Endothelial cell of umbilical vein (primary cell): ENCODE results near the gene MPDZ. TPM values are rescaled to one million over a fixed set of nuclear protein-coding genes. Genes with fewer than 3 reads are reported as not detected.

Experiments used
- BruUV-seq: library from RNA; stranded (reverse); fragments of 400-500 nt; replicated peaks from 2 replicates; lab custom pipeline; 2021; lab: Mats Ljungman, UMichigan
- CTCF ChIA-PET: fragments of 300-600, 350-600 bp; sonication (Branson Sonifier 250); formaldehyde crosslinking; loops from one replicate; lab custom pipeline; 2021; ENCODE audit warnings: antibody characterized with exemption, inconsistent platforms; lab: Charles Lee
- POLR2A ChIA-PET: fragments of 300-600, 350-600 bp; sonication (Branson Sonifier 250); formaldehyde crosslinking; loops from one replicate; lab custom pipeline; 2021; ENCODE audit warnings: antibody characterized with exemption, inconsistent platforms; lab: Charles Lee
- DNase-seq: peaks from one replicate; pipeline ENCODE4 v3.0.0-alpha.2; 2011; ENCODE audit warnings: low read depth, low spot score
- FAIRE-seq: peaks from 2 replicates; lab custom pipeline; 2011; peaks lifted over from hg19 to GRCh38; lab: Jason Lieb, UNC
- H2AFZ ChIP-seq: 2 replicates; pipeline ENCODE4 v1.6.0; 2012; ENCODE audit warnings: low read depth, low read length, control low read depth, inconsistent platforms
- H3K27ac ChIP-seq: 2 replicates; pipeline ENCODE4 v1.5.1; 2011; ENCODE audit warnings: low read depth, mild to moderate bottlenecking, control low read depth, low read length, moderate library complexity; ENCODE audit not compliant: insufficient read depth
- H3K27me3 ChIP-seq, 2 experiments: 2 replicates each; pipeline versions ENCODE4 v1.6.0 to v1.6.1; 2011; ENCODE audit warnings: low read length in 2 of 2, mixed read lengths in 1 of 2; ENCODE audit not compliant: control insufficient read depth in 2 of 2, insufficient read depth in 2 of 2
- H3K36me3 ChIP-seq, 2 experiments: 2 replicates in 1 of 2; 3 replicates in 1 of 2; pipeline ENCODE4 v1.5.1; 2011; ENCODE audit warnings: low read length in 2 of 2, mild to moderate bottlenecking in 1 of 2, moderate library complexity in 1 of 2; ENCODE audit not compliant: control insufficient read depth in 2 of 2, insufficient read depth in 2 of 2; ENCODE audit errors: extremely low read depth in 1 of 2
- H3K4me1 ChIP-seq: 3 replicates; pipeline ENCODE4 v1.5.1; 2011; ENCODE audit warnings: mild to moderate bottlenecking, low read length; ENCODE audit not compliant: control insufficient read depth, insufficient read depth; ENCODE audit errors: extremely low read depth
- H3K4me2 ChIP-seq: 2 replicates; pipeline ENCODE4 v1.6.1; 2011; ENCODE audit warnings: low read length, control low read depth, mixed read lengths; ENCODE audit not compliant: insufficient read depth
- H3K4me3 ChIP-seq, 3 experiments: fragments of 200-600 bp in 1 of 3; sonication (generic), shearing (Covaris generic) in 1 of 3; replicated peaks in 1 of 3; 2 replicates each; pipeline ENCODE4 v1.5.1; 2011 to 2016; ENCODE audit warnings: control low read depth in 3 of 3, low read length in 3 of 3, mild to moderate bottlenecking in 2 of 3, inconsistent platforms in 1 of 3, low read depth in 1 of 3, moderate library complexity in 1 of 3; ENCODE audit not compliant: insufficient read depth in 1 of 3
- H3K79me2 ChIP-seq: 2 replicates; pipeline ENCODE4 v1.6.0; 2012; ENCODE audit warnings: low read length, inconsistent platforms; ENCODE audit not compliant: control insufficient read depth, insufficient read depth
- H3K9ac ChIP-seq: replicated peaks from 2 replicates; pipeline ENCODE3; 2011; ENCODE audit warnings: low read length, control low read depth; ENCODE audit not compliant: insufficient read depth; ENCODE audit errors: extremely low read depth
- H3K9me1 ChIP-seq: replicated peaks from 3 replicates; pipeline ENCODE4 v1.6.0; 2011; ENCODE audit warnings: mild to moderate bottlenecking, low read length; ENCODE audit not compliant: control insufficient read depth, insufficient read depth; ENCODE audit errors: extremely low read depth
- H3K9me3 ChIP-seq: replicated peaks from 2 replicates; pipeline ENCODE4 v1.5.1; 2012; ENCODE audit warnings: low read length, inconsistent platforms; ENCODE audit not compliant: control insufficient read depth, insufficient read depth
- H4K20me1 ChIP-seq: replicated peaks from 2 replicates; pipeline ENCODE3; 2011; ENCODE audit warnings: mild to moderate bottlenecking, low read length; ENCODE audit not compliant: control insufficient read depth, insufficient read depth; ENCODE audit errors: extremely low read depth
- EZH2 ChIP-seq: IDR thresholded peaks from 2 replicates; pipeline ENCODE4 v1.6.1; 2012; ENCODE audit warnings: borderline replicate concordance, low read depth, mild to moderate bottlenecking, moderate library complexity, low read length, inconsistent platforms; ENCODE audit not compliant: severe bottlenecking
- FOS ChIP-seq: IDR thresholded peaks from 2 replicates; pipeline ENCODE4 v1.6.1; 2011; ENCODE audit warnings: mild to moderate bottlenecking, low read length, moderate library complexity, borderline replicate concordance; ENCODE audit not compliant: insufficient read depth
- GATA2 ChIP-seq: IDR thresholded peaks from 2 replicates; pipeline ENCODE4 v1.7.0; 2011; ENCODE audit warnings: low read depth, mild to moderate bottlenecking, moderate library complexity, mixed read lengths, low read length; ENCODE audit not compliant: insufficient read length, insufficient read depth
- JUN ChIP-seq: IDR thresholded peaks from 2 replicates; pipeline ENCODE4 v1.6.1; 2011; ENCODE audit warnings: borderline replicate concordance, low read depth; ENCODE audit not compliant: insufficient read length, insufficient read depth
- MYC ChIP-seq: IDR thresholded peaks from one replicate; pipeline ENCODE4 v1.6.1; 2011; ENCODE audit warnings: mild to moderate bottlenecking, low read depth, low read length
- POLR2A ChIP-seq: IDR thresholded peaks from 2 replicates; pipeline ENCODE4 v1.6.1; 2012; ENCODE audit warnings: low read depth, mild to moderate bottlenecking, control low read depth, low read length
- POLR2AphosphoS5 ChIP-seq: IDR thresholded peaks from 2 replicates; pipeline ENCODE4 v1.6.1; 2012; ENCODE audit warnings: low read depth, mild to moderate bottlenecking, control low read depth, low read length, moderate library complexity; ENCODE audit not compliant: insufficient read depth
- dilution Hi-C: fragments of 300-500 bp; cut with MboI; formaldehyde crosslinking; loops from one replicate; pipeline ENCODE4 v1.15.0; 2019; ENCODE audit warnings: low sequenced_read_pairs; ENCODE audit not compliant: extremely low pct_ligation_motif_present
- intact Hi-C: fragments of 100-400 bp; cut with micrococcal nuclease; formaldehyde crosslinking; loops from one replicate; pipeline ENCODE4 v1.10.0; 2022
- polyA plus RNA-seq, 4 experiments: library from polyadenylated mRNA; depleted of rRNA in 3 of 4; stranded (reverse) in 3 of 4; unstranded in 1 of 4; fragments of >200 nt; gene quantifications; 2 replicates each; pipeline versions ENCODE4 v1.2.1 to v1.2.3, GENCODE V29; 2011 to 2012; ENCODE audit warnings: missing spikeins in 1 of 4
- total RNA-seq: library from RNA; stranded (reverse); gene quantifications from 2 replicates; pipeline ENCODE4 v1.2.3, GENCODE V29; 2021
- TF ChIP-seq, protein P1 (sequence below): IDR thresholded peaks from 2 replicates; pipeline ENCODE4 v1.6.1; 2011; ENCODE audit not compliant: insufficient read depth, insufficient read length
- TF ChIP-seq, protein P2 (sequence below), 2 donors: IDR thresholded peaks; 1 replicate in 1 of 2; 2 replicates in 1 of 2; pipeline ENCODE4 v1.5.1; 2011; ENCODE audit warnings: low read length in 2 of 2, mild to moderate bottlenecking in 2 of 2, moderate library complexity in 2 of 2, control low read depth in 1 of 2, inconsistent platforms in 1 of 2, low read depth in 1 of 2; ENCODE audit not compliant: insufficient read depth in 1 of 2; ENCODE audit errors: extremely low read depth in 1 of 2

The MPDZ gene
- total and polyA plus RNA-seq, 2 donors (not counting 3 experiments of a cell fraction or from before 2014, with no cell fraction given) = 22.3 to 54.4 TPM

DNA sequence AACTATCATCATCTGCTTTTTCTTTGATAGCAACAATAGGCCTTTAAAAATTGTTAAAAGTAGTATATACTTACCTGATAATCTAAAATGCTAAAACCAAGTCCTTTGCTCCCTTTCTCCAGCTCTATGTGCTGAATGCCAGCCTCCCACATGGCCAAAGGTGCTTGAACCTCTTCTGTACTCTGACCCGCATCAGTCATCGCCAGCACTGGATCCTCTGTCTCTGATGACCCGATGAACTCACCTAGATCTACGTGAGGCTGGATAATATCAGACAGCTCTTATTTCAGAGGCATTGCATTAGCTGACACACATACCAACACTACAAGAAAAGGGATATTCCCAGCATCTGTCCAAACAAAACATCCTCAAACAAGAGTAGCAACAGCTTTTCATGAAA is 89.5 kb downstream of the MPDZ start:
- no peaks in the 10 kb centered on the region for H3K27me3 ChIP-seq
- CTCF ChIA-PET = interaction anchor here (0.6 to 1.1 kb wide), 2 partner anchors 470 to 1210 kb away, joined by 3 read pairs; no protein-coding TSS in a partner anchor
- H3K4me3 ChIP-seq = no peak overlapping the region
- no peak for TF ChIP-seq MYC
- no peak for TF ChIP-seq POLR2A
- no peak for TF ChIP-seq JUN
- TF ChIP-seq, protein P1, sequence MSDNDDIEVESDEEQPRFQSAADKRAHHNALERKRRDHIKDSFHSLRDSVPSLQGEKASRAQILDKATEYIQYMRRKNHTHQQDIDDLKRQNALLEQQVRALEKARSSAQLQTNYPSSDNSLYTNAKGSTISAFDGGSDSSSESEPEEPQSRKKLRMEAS = no peak
- TF ChIP-seq EZH2 = no peak
- TF ChIP-seq, protein P2, sequence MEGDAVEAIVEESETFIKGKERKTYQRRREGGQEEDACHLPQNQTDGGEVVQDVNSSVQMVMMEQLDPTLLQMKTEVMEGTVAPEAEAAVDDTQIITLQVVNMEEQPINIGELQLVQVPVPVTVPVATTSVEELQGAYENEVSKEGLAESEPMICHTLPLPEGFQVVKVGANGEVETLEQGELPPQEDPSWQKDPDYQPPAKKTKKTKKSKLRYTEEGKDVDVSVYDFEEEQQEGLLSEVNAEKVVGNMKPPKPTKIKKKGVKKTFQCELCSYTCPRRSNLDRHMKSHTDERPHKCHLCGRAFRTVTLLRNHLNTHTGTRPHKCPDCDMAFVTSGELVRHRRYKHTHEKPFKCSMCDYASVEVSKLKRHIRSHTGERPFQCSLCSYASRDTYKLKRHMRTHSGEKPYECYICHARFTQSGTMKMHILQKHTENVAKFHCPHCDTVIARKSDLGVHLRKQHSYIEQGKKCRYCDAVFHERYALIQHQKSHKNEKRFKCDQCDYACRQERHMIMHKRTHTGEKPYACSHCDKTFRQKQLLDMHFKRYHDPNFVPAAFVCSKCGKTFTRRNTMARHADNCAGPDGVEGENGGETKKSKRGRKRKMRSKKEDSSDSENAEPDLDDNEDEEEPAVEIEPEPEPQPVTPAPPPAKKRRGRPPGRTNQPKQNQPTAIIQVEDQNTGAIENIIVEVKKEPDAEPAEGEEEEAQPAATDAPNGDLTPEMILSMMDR (IDR thresholded peaks at IDR 0.05; ENCODE audit: extremely low read depth in 1 of 2, insufficient read depth in 1 of 2, low read depth in 1 of 2, low read length in 2 of 2) = no peak
- no peak for TF ChIP-seq FOS
- no peak for TF ChIP-seq POLR2AphosphoS5
- no peak for TF ChIP-seq GATA2
- H4K20me1 ChIP-seq = no peaks in the 10 kb centered on the region
- no peak overlapping the region for H3K27ac ChIP-seq
- no peak overlapping the region for H2AFZ ChIP-seq
- no peaks in the 10 kb centered on the region for H3K79me2 ChIP-seq
- FAIRE-seq = no peak
- intact Hi-C loops = no loop called here
- no peak overlapping the region for H3K4me2 ChIP-seq
- DNase-seq = no peak
- dilution Hi-C loops = no loop called here
- H3K9me1 ChIP-seq = peaks cover 4% of the 10 kb centered on the region
- no TSS peak for BruUV-seq
- H3K36me3 ChIP-seq = peaks cover 8 to 26% of the 10 kb centered on the region in 2 experiments
- H3K9ac ChIP-seq = no peak overlapping the region
- POLR2A ChIA-PET = no interaction called here
- no peaks in the 10 kb centered on the region for H3K9me3 ChIP-seq
- H3K4me1 ChIP-seq = peaks cover 3% of the 10 kb centered on the region
